GM18505 (cell line): ENCODE data around the gene ANO3.
"Not testable (repeated sequence)": the region's sequence is repeated elsewhere in the genome, so short reads cannot be mapped to it uniquely, and the experiment has no call there.

Experiments
- ATAC-seq: cut with Tn5 transposase; IDR thresholded peaks from one replicate; pipeline ENCODE4 v1.9.1; 2021; ENCODE audit not compliant: unreplicated experiment
- POLR2A ChIP-seq: IDR thresholded peaks from 4 replicates; pipeline ENCODE4 v1.6.1; 2011; ENCODE audit warnings: borderline replicate concordance; ENCODE audit not compliant: insufficient read depth, insufficient read length; ENCODE audit errors: extremely low read depth

ANO3 gene

DNA sequence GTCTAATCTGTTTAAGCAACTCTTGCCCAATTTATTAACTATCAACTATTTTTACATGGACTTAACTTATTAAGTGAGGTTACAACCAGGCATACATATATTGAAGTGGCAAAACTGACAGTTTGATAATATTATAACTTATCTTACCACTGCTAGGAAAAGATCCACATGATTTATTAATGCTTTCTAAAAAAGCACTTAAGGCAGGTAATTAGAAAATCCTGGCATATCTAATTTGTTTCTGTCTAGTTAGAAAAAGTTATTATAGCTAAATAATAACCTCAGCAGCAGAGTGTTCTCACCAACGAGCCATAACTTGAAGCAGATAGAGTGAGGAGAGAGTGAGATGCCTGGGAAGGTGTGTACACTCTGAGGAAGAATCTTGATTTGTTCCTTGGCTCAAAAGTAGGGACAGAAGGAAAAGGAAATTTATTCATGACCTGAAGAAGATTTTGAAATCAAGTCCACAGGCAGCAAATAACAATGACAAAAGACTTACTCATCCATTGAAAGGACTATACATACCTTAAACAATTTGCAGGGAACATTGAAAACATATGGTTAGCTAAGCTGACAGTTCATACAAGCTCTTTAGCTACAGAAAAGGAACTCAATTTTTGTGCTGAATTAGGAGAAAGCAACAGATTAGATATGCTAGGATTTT is 247.2 kb downstream of the ANO3 start:
- ATAC-seq, result no peak
- no peak for TF ChIP-seq POLR2A

DNA sequence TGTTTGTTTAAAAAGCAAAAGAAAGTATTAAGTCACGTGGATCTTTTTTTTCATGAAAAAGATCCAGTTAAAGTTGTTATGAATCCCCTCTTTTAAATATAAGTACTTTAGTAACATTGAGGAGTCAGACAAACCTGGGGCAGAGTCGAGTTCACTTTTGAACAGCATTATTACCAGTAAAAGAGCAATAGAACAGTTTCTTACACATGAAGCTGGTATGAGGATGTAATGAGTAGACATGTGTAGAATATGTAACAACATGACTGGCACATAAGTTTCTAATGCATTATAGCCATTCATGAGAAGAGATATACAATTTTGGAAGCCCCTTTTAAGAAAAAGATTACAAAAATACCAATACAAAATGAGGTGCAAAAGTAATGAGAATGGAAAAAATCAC is 247.8 kb downstream of the ANO3 start:
- no peak for TF ChIP-seq POLR2A
- ATAC-seq, result no peak

DNA sequence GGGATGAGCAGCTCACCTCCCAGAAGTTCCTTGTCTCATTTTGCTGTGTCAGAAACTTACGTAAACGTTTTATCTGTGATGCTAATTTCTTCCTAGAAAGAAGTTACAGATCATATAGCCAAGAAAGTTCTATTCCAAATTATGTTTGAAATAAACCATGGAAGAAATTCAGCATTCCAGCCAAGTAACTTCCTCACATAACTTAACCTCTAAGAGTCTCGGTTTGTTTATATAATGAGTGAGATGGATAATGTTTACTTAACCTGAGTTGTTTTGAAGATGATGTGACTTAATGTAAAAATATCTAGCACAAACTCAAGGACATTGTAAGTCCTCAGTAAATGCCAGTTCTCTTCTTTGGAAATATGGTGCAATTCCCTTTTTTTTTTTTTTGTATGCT is 249.0 kb downstream of the ANO3 start:
- ATAC-seq, result no peak
- TF ChIP-seq POLR2A, result no peak

DNA sequence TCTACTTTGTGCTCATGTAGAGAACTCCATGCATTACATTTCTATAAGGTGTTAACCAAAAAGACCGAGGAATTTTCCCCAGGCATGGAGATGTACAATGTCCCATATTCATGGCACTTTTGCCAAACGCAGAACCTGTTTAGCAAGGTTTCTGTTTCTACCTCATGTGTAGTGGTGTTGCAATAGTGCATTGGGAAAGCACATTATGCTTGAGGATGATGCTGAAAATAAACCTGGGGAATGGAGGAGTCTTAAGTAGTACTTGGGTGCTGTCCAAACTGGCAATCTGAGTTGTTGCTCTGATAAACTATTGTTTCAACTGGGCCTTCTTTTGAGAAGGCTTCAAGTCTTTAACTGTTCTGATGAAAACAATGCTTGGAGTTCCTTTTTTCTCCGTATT is 251.6 kb downstream of the ANO3 start:
- no peak for ATAC-seq
- no peak for TF ChIP-seq POLR2A

- no peak for ATAC-seq
- TF ChIP-seq POLR2A, result no peak
Measured at GRCh38 chr11:26584818-26585217, 252.9 kb downstream of the ANO3 start.

DNA sequence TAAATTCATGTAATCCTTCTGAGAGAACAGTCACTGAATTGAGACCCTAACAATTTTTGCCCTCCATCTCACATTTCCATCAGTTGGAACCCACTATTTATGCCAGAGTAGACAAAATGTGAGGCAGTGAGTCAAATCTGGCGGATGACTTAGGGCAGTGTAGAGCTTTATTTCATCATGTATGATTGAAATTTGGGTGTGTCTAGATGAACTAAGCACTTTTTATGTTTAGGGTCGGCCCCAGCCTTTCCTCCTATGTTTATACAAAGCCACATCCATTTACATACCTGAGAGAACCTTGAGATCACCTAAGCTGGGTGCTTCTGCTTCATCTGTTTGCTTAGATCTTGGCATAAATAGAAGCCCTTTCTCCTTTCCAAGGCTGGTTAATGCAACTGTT is 255.1 kb downstream of the ANO3 start:
- no peak for ATAC-seq
- TF ChIP-seq POLR2A, result no peak

GRCh38 chr11:26593691-26594090 is 261.8 kb downstream of the ANO3 start:
- no peak for ATAC-seq
- no peak for TF ChIP-seq POLR2A

DNA sequence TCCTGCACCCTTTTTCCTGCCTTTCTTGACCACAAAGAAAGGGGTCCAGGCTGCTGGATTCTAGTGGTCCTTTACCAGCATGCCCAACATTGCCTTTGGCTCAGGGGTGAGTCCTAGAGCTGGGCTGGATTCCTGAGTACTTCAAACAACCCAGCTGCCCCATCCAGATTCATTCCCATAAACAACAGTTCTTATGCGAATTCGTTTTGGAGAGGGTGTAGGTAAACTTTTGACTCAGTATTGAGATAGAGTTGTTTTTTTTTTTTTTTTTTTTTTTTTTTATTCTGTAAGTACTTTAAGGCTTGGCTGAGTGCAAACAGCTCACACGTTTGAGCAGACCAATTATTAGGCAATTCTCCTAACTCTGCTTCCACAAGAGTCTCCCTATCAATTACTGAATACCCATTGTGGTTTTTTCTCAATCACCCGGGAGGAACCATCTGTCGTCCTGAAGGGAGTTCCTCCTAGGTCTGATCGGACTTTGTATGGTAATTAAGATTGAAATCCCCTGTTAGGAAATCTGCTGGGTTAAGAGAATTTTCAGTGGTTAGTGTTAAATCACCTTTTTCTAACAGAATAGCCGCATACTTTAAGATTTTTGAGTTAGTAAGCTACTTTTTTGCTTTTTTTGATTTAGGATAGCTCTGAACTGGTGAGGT is 263.4 kb downstream of the ANO3 start:
- ATAC-seq, result not testable (repeated sequence)

DNA sequence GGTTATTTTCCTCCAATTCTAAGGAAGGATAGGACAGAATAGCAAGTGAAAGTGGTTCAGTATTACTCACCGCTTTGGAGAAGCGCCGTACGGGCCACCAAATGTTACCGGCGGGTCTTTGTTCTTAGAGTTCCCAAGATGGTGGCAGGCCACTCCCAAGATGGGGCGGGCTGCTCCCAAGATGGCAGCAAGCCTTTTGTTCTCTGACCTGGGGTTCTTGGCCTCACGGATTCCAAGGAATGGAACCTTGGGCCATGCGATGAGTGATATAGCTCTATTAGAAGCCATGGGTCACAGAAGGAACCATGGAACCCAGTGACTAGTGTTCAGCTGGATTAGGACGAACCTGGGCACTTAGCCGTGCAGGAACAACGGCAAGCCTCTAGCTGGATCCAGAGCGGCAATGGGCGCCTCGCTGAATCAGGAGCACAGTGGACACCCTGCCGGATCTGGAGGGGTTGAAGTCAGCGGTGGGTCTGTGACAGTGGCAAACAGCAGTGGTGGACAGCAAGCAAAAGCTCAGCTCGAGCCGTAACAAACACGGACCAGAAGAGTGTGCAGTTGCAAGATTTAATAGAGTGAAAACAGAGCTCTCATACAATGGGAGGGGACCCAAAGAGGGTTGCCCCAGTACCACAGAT is 265.2 kb downstream of the ANO3 start:
- not testable (repeated sequence) for ATAC-seq

DNA sequence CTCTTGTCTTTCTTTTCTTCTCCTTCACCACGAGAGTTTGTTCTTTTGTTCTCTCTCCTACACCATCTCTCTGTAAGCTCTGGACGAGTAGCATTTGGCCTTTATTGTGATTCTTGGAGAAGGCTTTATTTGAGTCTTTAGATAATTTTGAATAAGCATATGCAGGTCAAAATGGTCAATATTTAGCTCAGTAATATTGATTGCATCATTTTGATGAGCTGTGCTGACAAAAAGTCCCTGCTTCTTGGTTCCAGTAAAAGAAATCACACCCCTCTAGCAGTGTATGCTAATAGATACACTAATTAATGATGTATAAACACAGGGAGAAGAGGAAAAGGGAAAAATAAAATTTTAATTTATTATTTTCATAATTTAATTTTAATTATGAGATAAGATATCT is 266.0 kb downstream of the ANO3 start:
- TF ChIP-seq POLR2A, result no peak
- ATAC-seq, result no peak

GRCh38 chr11:26599425-26599824 is 267.5 kb downstream of the ANO3 start:
- TF ChIP-seq POLR2A, result no peak
- ATAC-seq, result no peak

DNA sequence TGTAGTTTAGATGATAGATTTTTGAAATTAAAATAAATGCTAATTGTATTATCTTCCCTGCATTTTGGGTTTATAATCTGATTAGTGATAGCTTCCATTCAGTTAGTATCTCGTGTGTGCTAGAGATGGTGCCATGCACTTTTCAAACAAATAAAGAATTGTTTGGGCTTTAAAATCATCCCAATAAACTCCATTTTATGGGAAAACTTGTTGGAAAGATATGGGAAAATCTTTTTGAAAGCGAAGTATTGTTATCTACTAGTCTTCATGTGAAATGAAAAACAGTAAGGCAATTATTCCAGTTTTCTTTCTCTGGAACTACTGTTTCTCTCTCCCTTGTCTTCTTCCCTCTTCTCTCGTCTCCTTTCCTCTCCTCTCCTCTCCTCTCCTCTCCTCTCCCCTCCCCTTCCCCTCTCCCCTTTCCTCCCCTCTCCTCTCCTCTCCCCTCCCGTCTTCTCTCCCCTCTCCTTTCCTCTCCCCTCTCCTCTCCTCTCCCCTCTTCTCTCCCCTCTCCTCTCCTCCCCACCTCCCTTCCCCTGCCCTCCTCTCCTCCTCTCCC is 268.0 kb downstream of the ANO3 start:
- TF ChIP-seq POLR2A, result no peak
- no peak for ATAC-seq

- no peak for ATAC-seq
- TF ChIP-seq POLR2A, result no peak
Measured at GRCh38 chr11:26607725-26608506, 276.0 kb downstream of the ANO3 start.

GRCh38 chr11:26608507-26609146 is 276.7 kb downstream of the ANO3 start:
- no peak for TF ChIP-seq POLR2A
- ATAC-seq, result no peak

DNA sequence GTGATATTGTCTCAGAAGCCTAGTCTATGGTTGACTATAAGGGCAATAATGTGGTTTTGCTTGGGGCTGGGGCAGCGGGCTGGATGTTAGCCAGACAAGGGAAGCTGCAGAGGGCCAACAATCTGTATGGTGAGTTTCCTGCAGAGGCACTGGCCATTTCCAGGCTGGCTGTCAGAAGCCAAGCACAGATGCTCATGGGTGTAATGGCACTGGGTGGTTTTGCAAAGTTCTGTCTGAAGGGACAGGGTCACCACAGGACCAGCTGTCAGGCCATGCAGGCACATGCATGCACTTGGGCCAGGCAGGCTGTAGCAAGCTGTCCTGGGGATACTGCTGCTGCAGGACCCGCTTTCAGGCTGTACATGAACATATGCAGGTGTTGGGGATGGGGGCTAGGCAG is 281.8 kb downstream of the ANO3 start:
- no peak for ATAC-seq
- no peak for TF ChIP-seq POLR2A
